ENCODE measurements around the gene ZNF329. TPM values are rescaled to one million over a fixed set of nuclear protein-coding genes. Genes with fewer than 3 reads are reported as not detected.
"Not testable (repeated sequence)": the region's sequence is repeated elsewhere in the genome, so short reads cannot be mapped to it uniquely, and the experiment has no call there.

ZNF329 gene
- total RNA-seq, 1 experiment from 2014 or later: 10.5 TPM

DNA sequence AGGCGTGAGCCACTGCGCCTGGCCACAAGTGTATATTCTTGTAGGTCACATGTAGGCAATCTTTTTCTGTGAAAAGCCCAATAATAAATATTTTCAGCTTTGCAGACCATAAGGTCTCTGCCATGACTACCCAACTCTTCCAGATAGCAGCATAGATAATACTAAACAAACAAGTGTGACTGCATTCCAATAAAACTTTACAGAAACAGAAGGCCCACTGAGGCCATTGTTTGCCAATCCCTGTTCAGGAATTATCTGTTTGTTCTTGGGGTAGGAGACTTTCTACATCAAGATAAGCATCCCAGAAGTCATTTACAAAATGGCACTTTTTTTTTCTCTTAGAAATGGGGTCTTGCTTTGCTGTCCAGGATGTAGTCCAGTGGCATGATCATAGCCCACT, 2.8 kb upstream of the ZNF329 start:
- peaks cover 22% of the 10 kb centered on the region for H3K36me3 ChIP-seq (ENCODE audit: low read depth, low read length)
- H3K79me2 ChIP-seq (ENCODE audit: low read length): peaks cover 21% of the 10 kb centered on the region
- no peaks in the 10 kb centered on the region for H3K4me1 ChIP-seq (ENCODE audit: insufficient read depth, low read length)
- no peak for ATAC-seq
- H3K4me2 ChIP-seq (ENCODE audit: low read length): no peak overlapping the region
- H3F3A ChIP-seq (ENCODE audit: low read length, unreplicated experiment): no peaks in the 10 kb centered on the region
- H3K9ac ChIP-seq (ENCODE audit: low read length): no peak overlapping the region
- no peaks in the 10 kb centered on the region for H4K20me1 ChIP-seq (ENCODE audit: low read length)
- intact Hi-C loops (cut with micrococcal nuclease): loop anchor here (10.0 kb wide), 1 partner anchor 339 kb away; the partner anchor contains the start of gene ZNF552
- POLR2A ChIA-PET (ENCODE audit: unreplicated experiment): no interaction called here
- H3K4me3 ChIP-seq (ENCODE audit: low read length): no peak overlapping the region
- no peaks in the 10 kb centered on the region for H3K9me2 ChIP-seq (replicated peaks; ENCODE audit: low read length)
- no peak overlapping the region for H3K27ac ChIP-seq (ENCODE audit: low read length)
- peaks cover 50% of the 10 kb centered on the region for H3K9me3 ChIP-seq (ENCODE audit: low read length)
- BruUV-seq (replicated peaks): no TSS peak
- no peak for DNase-seq
- CTCF ChIA-PET: no interaction called here
- TF ChIP-seq EZH2 (IDR thresholded peaks at IDR 0.05; ENCODE audit: low read length, unreplicated experiment) (no peak), EZH2phosphoT487 (IDR thresholded peaks at IDR 0.05; ENCODE audit: borderline replicate concordance, low read length) (no peak), CTCF (conservative IDR thresholded peaks at IDR 0.05; ENCODE audit: low read depth, low read length) (no peak)
- no peak overlapping the region for H2AFZ ChIP-seq (ENCODE audit: low read length)
- no peaks in the 10 kb centered on the region for H3K27me3 ChIP-seq (ENCODE audit: low read length)

DNA sequence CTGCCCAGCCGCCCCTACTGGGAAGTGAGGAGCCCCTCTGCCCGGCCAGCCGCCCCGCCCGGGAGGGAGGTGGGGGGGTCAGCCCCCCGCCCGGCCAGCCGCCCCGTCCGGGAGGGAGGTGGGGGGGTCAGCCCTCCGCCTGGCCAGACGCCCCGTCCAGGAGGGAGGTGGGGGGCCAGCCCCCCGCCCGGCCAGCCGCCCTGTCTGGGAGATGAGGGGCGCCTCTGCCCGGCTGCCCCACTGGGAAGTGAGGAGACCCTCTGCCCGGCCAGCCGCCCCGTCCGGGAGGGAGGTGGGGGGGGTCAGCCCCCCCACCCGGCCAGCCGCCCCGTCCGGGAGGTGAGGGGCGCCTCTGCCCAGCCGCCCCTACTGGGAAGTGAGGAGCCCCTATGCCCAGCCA, 3.1 kb downstream of the ZNF329 start:
- H3K27me3 ChIP-seq (ENCODE audit: low read length); H2AFZ ChIP-seq (ENCODE audit: low read length); H4K20me1 ChIP-seq (ENCODE audit: low read length); H3K27ac ChIP-seq (ENCODE audit: low read length); CTCF ChIA-PET; ATAC-seq; BruUV-seq (replicated peaks); POLR2A ChIA-PET (ENCODE audit: unreplicated experiment); H3K9ac ChIP-seq (ENCODE audit: low read length); H3K4me2 ChIP-seq (ENCODE audit: low read length); intact Hi-C loops (cut with micrococcal nuclease); H3K4me3 ChIP-seq (ENCODE audit: low read length); H3K9me2 ChIP-seq (replicated peaks; ENCODE audit: low read length); H3F3A ChIP-seq (ENCODE audit: low read length, unreplicated experiment); H3K4me1 ChIP-seq (ENCODE audit: insufficient read depth, low read length); DNase-seq: not testable (repeated sequence)
- Histone ChIP-seq H3K79me2 (ENCODE audit: low read length) (peaks cover 32% of the 10 kb centered on the region), H3K9me3 (ENCODE audit: low read length) (peaks cover 43% of the 10 kb centered on the region), H3K36me3 (ENCODE audit: low read depth, low read length) (peaks cover 44% of the 10 kb centered on the region)

DNA sequence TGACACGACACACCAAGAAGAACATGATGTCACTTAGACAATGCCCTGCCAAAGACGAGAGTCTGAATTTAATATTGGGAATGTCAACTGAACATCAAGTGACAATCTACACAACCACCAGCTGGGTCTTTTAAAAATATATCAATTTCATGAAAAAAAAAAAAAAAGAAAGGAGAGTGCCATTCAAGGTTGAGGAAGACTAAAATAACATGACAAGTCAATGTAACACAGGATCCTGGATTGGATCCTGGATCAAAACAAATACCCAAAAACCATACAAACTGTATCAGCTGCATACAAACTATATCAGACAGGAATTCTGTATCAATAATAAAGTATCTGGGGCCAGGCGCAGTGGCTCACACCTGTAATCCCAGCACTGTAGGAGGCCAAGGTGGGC, 4.7 kb downstream of the ZNF329 start:
- Histone ChIP-seq H3K9ac (ENCODE audit: low read length) (no peak overlapping the region), H3K79me2 (ENCODE audit: low read length) (peaks cover 32% of the 10 kb centered on the region), H3F3A (ENCODE audit: low read length, unreplicated experiment) (no peaks in the 10 kb centered on the region), H3K27ac (ENCODE audit: low read length) (no peak overlapping the region), H3K9me2 (replicated peaks; ENCODE audit: low read length) (no peaks in the 10 kb centered on the region), H3K4me1 (ENCODE audit: insufficient read depth, low read length) (no peaks in the 10 kb centered on the region), H3K4me2 (ENCODE audit: low read length) (no peak overlapping the region), H2AFZ (ENCODE audit: low read length) (no peak overlapping the region), H4K20me1 (ENCODE audit: low read length) (no peaks in the 10 kb centered on the region), H3K27me3 (ENCODE audit: low read length) (no peaks in the 10 kb centered on the region), H3K9me3 (ENCODE audit: low read length) (peaks cover 46% of the 10 kb centered on the region), H3K36me3 (ENCODE audit: low read depth, low read length) (peaks cover 56% of the 10 kb centered on the region), H3K4me3 (ENCODE audit: low read length) (no peak overlapping the region)
- ChIA-PET POLR2A (ENCODE audit: unreplicated experiment) (no interaction called here), CTCF (no interaction called here)
- intact Hi-C loops (cut with micrococcal nuclease): no loop called here
- TF ChIP-seq EZH2phosphoT487 (IDR thresholded peaks at IDR 0.05; ENCODE audit: borderline replicate concordance, low read length) (no peak), CTCF (conservative IDR thresholded peaks at IDR 0.05; ENCODE audit: low read depth, low read length) (no peak), EZH2 (IDR thresholded peaks at IDR 0.05; ENCODE audit: low read length, unreplicated experiment) (no peak)
- DNase-seq: no peak
- BruUV-seq (replicated peaks): no TSS peak
- ATAC-seq: no peak

Data from PC-3 (cell line).